Fibroblast of peridontal ligament (primary cell): ENCODE measurements around the gene PEG3.
A peak's percentile ranks its signal among the peaks of the same experiment; 100 is the strongest.

ENCODE experiments used
- DNase-seq: peaks from one replicate; pipeline ENCODE4 v3.0.0-alpha.2; 2010; ENCODE audit errors: extremely low read depth

The PEG3 gene

DNA sequence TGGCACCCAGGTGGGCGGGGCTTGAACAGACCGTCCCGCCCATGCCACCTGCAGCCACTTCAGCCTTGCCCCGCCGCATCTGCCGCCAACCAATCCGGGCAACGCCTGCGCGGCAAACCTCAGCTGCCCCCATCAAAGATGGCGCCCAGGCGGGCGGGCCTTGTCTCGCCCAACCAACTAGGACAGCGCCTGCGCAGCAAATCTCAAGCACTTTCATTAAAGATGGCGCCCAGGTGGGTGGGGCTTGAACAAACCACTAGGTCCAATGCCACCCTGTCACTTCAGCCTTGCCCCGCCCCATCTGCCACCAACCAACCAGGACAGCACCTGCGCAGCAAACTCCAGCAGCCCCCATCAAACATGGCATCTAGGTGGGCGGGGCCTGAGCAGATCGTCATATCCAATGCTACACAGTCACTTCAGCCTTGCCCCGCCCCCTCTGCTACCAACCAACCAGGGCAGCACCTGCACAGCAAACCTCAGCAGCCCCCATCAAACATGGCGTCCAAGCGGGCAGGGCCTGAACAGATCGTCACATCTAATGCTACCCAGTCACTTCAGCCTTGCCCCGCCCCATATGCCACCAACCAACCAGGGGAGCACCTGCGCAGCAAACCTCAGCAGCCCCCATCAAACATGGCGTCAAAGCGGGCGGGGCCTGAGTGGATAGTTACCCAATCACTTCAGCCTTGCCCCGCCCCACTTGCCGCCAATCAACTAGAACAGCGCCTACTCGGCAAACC, 1.4 kb downstream of the PEG3 start:
- DNase-seq, result peak; percentile 2

DNA sequence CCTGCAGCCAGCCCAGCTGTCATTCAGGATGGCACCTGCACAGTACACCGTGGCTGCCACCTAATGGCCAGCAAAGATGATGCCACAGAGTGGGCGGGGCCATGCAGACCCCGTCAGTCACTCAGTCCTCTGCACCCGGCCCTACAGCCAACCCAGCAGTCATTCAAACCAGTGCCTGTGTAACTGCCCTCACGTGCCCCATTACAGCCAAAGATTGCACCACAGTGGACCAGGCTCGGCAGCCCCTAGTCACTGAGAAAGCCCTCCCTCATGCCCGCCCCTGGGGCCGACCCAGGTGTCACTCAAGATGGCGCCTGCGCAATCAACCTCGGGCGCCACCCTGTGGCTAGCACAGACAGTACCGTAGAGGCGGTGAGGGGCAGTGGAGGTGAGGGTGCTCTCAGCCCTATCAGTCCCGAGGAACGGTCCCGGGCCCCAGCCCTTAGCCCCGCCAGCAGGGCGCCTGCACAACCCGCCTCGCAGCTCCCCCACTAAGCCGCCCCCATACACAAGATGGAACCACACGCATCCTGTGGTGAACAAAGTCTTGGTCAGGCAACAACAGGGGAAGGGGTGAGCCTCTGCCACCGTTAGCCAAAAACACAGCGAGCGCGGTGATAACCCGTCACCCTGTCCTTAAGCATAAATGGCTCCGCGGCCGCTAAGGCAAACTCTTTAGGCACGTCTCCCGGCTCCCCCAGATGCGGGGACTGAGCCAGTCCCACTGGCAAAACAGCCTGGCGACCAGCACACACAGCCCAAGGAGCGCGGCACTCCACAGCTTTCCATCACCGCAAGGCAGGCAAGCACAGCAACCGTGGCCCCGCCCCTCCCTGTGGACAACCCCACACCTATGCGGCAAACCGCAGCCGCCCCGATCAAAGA, 2.3 kb downstream of the PEG3 start:
- no peak for DNase-seq

DNA sequence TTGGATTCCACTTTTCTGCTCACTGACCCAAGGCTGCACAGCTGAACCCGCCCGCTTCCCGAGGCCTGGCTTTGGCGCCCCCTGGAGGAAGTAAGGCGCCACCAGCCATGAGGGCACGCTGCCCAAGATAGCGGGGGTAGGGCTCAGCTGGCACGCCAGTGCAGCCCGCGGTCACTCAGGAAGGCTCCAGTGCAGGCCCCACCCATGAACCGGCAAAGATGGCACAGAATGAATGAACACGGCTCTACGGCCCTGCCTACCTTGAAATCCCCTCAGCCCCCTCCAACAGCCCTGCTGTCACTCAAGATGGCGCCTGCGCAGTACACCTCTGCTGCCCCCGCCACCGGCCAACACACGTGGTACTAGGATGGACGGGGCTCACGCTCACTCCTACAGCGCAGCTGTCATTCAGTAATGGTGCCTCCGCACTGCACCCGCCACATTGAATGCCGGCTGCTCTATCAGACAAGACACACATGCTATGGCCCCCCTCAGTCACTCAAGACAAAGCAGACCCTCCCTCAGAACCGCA, 3.0 kb downstream of the PEG3 start:
- DNase-seq, result no peak

DNA sequence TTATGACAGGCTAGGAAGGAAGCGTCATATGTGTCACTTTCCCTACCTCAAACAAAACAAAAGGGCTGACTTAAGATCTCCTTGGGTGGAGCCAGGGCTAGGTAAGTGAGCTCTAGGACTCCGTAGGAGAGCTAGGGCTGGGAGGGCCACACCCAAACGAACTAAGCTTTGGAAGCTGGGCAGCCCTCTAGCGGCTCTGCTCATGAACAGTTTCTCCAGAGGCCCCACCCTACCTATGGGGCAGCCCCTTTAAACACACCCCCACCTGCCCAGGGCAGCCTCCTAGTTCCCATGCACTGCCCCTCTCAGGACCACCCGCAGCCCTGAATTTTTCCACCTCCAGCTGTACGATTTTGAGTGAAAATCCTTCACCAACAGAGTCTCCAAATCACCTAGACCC, 3.5 kb downstream of the PEG3 start:
- no peak for DNase-seq

DNA sequence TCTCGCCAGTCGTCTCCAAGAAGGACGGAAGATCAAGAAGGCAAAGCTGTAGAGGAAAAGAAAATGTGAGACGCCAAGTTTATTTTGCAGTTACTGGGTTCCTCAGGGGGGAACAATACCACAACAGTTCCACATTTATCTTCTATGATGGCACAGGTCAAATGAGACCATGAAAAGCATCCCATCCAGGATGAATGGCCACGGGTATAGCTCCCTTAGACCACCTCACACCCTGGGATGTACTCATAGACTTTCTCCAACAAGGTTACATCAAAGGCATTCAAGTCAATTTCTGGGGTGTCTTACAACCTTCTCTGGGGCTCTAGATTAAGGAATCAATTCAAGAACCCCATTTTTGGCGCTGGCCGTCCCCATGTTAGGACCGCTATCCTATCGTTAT, 4.5 kb downstream of the PEG3 start:
- DNase-seq, result no peak

DNA sequence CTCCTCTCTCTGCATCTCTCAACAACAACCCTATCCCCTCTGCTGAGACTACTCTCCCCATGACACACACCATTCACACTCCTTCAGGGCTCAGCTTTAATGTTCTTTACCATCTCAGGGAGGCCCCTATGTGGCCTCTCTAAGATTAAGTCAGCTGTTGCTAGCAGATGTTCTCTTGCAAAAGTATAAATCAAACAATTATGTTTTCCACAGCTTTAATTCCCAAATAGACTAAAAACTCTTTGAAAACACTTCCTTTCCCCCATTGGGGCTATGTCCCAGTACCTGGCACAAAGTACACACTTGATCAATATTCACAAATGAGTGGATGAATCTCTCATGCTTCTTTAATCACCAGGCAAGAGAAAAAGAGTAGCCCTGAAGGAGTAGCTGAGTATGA, 5.1 kb downstream of the PEG3 start:
- no peak for DNase-seq

DNA sequence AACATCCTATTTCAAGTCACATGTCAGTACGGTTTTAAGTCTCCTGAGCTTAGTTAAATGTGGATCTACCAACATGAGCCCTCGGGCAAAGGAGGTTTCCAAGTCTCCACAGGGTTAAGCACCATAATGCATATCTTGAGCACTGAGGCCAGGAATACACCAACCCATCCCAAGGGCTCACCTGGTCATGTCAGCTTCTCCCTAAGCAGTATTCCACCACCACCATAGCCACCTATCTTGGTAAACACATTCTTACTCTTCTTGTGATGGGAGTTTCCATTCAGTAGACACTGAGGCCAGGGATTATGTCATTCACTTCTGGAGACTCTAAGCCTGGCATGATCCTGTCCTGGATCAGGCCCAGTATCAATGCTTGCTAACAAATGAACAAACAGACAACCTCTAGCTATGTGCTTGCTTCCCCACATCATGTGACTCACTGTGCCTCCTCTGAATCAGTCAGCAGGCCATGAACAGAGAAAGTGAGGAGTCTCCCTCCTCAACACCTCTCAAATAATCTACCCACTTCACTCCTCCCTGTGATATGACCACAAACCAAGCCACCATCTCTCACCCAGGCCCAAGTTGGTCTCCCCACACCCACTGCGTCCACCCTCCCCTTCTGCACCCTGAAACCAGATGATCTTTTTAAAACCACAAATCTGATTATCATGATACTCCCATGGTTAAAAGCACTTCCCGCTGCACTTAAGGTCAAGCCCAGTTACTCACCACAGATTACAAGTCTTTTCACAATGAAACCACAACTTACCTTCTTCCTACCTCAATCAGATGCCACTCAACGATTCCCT, 5.8 kb downstream of the PEG3 start:
- DNase-seq, result no peak

DNA sequence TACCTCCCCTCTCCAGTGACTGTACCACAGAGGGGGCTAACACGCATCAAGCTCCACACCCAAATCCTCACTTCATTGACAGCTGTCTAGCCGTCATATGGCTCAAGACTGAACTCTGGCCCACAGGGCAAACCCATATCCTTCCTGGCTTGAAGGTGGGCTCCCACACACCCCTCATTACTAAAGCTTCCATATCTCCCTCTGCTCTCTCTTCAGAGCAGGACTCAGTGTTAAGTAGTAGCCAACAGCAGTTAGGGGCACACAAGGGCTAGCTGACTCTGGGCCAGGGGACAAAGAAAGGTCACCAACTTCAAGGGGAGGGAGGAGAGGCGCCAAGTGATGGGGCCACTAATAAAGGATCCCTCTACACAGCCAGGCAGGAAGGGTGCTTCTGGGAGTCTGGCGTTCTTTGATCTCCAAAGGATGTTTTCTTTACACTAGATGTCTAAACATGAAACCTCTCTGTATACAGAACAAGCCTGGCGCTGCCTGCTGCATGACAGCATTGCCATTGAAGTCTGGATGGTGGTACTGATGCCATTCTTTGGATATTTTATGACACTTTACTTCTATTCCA, 8.1 kb downstream of the PEG3 start:
- no peak for DNase-seq

DNA sequence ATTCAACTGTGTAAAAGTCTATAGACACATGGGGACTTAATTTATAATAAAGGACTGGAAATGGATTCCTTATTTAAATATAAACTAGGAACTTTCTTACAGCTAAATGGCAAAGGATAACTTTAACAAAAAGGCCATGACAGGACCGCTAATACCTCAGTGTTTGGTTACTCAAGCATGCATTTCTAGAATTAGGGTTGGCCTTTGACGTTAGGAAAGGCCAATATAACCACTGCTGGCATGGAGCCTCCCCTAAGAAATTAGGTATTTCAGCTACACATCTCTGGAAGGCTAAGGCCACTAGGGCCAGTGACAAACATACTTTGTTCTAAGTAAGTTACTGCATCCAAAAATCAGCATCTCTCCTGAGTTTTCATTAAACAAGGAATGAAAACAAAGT, 9.3 kb downstream of the PEG3 start:
- no peak for DNase-seq

DNA sequence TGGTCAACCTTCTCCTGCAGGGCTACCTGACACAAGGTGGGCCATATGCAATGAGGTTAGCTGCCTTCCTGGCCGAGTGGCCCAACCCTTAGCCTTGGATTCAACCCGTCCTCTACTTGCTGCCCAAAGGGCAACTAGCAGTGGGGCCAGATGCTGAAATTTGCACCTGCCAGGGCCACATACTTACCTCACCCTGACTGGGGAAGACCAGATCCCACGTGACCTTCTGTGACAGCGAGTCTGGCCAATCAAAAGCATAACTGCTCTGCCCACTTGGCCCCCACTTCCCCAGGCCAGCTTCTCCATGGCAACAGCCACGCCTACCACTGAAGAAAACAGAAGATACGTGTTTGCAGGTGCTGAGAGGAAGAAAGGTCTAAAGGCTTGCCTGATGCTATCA, 10.9 kb downstream of the PEG3 start:
- DNase-seq, result no peak

DNA sequence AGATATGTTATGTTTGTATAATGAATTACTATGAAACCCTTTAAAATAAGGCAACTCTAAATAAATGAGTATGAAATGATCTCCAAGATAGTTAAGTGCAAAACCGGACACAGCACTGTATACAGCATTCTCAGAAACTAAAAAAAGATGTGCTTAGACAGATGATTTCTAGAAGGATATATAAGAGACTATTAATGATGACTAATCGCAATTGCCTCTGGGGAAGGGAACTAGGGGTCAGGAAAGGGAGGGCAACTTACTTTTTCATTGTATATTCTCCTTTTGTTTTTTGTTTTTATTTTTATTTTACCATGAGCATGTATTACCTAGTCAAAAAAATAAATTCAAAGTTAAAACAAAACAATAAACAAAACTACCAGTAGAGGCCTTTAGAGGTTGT, 12.8 kb downstream of the PEG3 start:
- no peak for DNase-seq

DNA sequence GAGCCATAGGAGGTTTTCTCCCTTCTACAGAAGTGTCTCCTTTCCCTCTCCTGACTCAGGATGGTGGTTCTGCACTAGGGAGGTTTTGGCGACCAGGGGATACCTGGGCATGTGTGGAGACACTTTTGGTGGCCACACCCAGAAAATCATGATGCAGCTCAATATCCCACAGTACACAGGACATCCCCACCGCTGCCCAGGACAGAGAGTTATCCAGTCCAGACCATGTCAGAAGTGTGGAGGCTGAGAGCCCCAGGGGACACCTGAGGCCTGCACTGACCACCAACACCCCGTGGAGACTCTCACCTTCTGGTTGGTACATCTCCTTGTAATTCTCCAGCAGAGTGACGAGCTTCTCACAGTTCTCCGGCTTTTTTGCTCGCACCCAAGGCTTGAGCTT, 16.6 kb downstream of the PEG3 start:
- no peak for DNase-seq

DNA sequence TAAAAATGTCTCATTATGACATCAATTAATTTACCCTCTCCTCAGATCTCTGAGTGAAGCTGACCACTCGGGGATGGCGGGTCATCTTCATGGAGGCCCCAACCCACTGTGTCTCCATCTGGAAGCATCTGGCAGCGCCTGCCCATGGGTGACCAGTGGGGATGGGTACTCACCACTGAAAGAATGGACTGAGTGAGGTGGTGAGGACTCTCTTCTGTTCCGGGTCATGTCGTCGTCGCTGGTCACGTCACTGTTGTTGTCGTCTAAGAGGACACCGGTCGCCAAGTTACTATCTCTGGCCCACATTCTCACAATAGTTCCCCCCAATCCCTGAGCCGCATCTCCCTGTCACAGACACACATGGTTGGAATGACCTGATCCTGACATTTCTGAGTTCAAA, 17.1 kb downstream of the PEG3 start:
- DNase-seq, result no peak

DNA sequence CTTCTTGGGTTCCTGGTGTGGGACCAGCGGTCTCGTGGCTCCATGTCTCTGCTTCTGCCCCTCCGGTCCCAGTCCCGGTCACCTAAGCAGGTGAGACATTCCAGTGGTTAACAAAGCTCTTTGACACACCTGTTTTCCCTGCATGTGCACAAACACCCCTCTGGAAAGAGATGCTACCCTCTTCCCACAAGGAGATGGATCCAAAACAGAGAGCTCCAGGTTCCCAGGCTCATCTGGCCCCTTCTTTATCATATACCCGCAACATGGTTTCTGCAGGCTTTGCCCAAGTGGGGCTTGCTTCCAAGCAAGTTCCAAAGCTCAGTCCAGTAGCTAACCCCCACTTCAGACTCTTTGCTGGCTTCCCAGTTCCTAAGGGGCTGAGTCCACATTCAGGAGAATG, 17.8 kb downstream of the PEG3 start:
- no peak for DNase-seq

DNA sequence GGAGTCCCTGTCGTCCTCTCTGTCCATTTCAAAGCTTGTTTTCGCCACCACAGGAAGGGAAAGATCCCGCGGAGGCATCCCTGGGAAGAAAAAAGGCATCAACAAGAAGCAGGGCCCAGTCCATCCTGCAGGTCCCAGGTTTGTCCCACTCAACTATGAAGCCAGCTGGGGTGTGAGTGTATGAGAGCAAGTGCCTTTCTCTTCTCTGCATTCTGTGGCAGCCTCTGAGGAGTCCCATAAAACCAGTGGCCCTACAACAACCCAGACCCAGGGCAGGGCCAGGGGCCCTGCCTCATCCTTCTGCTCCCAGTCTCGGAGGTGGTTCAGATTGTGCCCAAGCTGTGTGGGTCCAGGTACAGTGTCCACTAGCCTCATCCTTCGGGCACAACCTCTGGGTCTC, 18.9 kb downstream of the PEG3 start:
- no peak for DNase-seq

DNA sequence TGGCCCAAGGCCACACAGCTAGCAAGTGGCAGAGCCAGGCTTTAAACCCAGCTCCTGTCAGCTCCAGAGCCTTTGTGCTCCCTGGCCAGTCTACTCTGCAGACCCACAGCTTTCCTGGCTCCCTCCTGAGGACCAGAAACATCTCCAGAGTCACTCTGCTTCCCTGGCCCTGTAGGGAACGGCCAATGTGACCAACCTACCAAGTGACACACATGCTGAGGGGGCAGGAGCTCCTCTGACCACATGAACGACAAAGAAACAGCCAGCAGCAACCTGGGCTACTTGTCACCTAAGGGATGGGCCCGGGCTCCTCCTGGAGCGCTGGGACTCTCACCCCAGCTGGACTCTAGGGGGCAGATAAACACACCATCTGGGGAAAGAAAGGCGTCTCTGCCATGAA, 19.3 kb downstream of the PEG3 start:
- no peak for DNase-seq

DNA sequence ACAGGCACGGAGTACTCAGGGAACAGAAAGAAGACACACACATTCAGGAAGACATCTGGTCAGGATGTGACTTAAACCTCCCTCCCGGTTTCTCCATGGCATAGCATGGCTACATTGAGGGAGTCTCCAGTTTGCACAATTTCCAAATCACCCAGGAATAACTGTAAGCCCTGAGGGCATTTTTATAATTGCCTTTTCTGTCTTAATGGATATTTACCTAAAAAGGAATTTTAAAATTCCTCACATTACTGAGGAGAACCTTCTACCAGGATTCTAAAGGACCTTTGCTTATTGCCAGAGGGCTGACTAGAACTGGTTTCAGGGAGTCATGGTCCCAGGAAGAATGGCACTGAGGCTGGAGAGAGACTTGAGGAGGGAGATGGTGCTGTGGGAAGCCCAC, 21.4 kb downstream of the PEG3 start:
- DNase-seq, result no peak

DNA sequence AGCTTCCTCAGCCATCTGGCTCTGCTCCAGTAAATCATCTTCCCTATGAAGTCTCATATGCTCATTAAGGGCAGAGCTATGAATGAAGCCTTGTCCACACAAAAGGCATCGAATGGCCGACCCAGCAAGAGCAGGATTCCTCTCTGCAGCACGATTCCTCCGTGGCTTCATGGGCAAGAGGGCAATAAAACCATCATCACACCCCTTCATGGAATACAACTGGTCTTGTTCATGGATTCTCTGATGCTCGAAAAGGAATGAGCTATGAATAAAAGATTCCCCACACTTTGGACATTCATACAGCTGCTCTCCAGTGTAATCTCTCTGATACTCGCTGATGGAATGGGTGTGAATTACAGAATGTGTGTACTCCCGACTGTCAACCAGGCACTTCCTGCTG, 25.9 kb downstream of the PEG3 start:
- DNase-seq, result no peak

DNA sequence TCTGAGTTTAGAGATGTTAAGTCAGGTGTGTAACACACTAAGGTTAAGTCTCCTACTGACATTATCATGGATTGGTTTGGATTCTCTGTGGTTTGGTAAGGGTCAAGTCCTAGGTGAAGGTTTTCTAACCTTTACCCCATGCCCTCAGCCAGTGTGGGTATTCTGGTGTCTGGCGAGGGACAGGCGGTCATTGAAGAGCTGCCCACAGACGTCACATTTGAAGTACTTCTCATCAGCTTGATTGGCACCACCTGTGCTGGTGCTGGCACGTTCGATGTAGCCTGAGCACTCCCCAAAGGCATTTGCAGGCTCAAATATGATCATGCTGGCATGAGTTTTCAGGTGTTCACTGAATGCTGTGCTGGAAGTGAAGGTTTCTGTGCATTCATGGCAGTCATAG, 27.0 kb downstream of the PEG3 start:
- no peak for DNase-seq

DNA sequence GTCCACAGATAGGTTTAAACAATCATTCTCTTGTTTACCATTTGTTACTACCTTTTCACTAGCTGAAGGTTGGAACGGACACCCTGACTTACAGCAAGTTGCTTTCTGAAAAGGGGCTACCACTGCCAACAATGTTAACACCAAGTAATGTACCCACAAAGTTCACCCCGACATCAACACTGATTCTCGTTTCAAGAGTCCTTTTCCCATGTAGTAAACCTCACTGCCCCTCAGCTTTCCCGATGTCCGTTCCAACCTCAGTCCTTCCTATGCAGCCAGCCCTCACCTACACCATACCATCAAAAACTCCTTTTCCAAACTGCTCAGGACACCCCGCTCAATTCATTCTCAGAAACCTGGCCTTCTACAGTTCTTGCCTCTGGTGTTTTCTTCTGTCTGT, 29.0 kb downstream of the PEG3 start:
- no peak for DNase-seq

DNA sequence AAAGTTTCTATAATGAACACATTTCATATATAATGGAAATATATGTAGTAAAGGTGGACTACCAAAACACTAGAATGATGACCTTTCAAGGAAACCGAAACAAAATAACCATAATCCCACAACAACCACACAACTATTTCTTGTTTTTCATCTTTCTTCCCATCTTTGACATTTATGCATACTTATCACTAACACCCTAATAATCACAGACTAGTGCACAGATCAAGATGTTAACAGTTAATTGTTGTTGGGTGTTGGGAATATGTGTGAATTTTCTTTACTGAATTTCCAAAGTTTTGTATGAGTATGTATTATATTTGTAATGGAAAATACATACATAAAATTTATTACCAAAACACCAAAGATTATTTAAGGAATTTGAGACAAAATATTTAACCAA, 30.3 kb downstream of the PEG3 start:
- DNase-seq, result no peak
